Caco-2 (cell line): ENCODE measurements around the gene PNPLA7. TPM values are rescaled to one million over a fixed set of nuclear protein-coding genes. Genes with fewer than 3 reads are reported as not detected.

Experiments
- BruUV-seq: library from RNA; stranded (reverse); fragments of 400-500 nt; replicated peaks from 2 replicates; lab custom pipeline; 2021; lab: Mats Ljungman, UMichigan
- CTCF ChIA-PET: fragments of 300-600 bp; sonication (Branson Sonifier 250); formaldehyde crosslinking; loops from one replicate; lab custom pipeline; 2022; ENCODE audit warnings: antibody characterized with exemption; lab: Charles Lee
- POLR2A ChIA-PET: fragments of 300-600 bp; sonication (Branson Sonifier 250); formaldehyde crosslinking; loops from one replicate; lab custom pipeline; 2022; ENCODE audit warnings: antibody characterized with exemption; lab: Charles Lee
- DNase-seq, 2 experiments: peaks; one replicate each; pipeline versions ENCODE4 v3.0.0 to v3.0.0-alpha.2; 2020 to 2022
- H3K27me3 ChIP-seq: replicated peaks from 2 replicates; pipeline ENCODE4 v1.6.0; 2011; ENCODE audit warnings: low read length; ENCODE audit not compliant: control insufficient read depth, insufficient read depth
- H3K36me3 ChIP-seq: 2 replicates; pipeline ENCODE4 v1.5.1; 2011; ENCODE audit warnings: low read length; ENCODE audit not compliant: control insufficient read depth, insufficient read depth
- H3K4me1 ChIP-seq: fragments of 250-450 bp; sonication (Bioruptor Pico); 2 replicates; pipeline ENCODE4 v1.5.1; 2020; ENCODE audit warnings: mild to moderate bottlenecking
- H3K4me3 ChIP-seq: 2 replicates; pipeline ENCODE4 v1.5.1; 2011; ENCODE audit warnings: low read depth, mild to moderate bottlenecking, control low read depth, low read length
- H3K9me3 ChIP-seq: fragments of 250-450 bp; sonication (Bioruptor Pico); 2 replicates; pipeline ENCODE4 v1.5.1; 2020; ENCODE audit warnings: mild to moderate bottlenecking, moderate library complexity
- H3K27ac Mint-ChIP-seq: one replicate; pipeline ENCODE4 v1.8.0; 2022; ENCODE audit warnings: mixed read lengths; ENCODE audit not compliant: unreplicated experiment
- H3K27me3 Mint-ChIP-seq: one replicate; pipeline ENCODE4 v1.8.0; 2022; ENCODE audit warnings: mixed read lengths; ENCODE audit not compliant: insufficient read depth, unreplicated experiment
- H3K36me3 Mint-ChIP-seq: one replicate; pipeline ENCODE4 v1.8.0; 2022; ENCODE audit warnings: mild to moderate bottlenecking, mixed read lengths; ENCODE audit not compliant: insufficient read depth, unreplicated experiment
- H3K4me1 Mint-ChIP-seq: one replicate; pipeline ENCODE4 v1.8.0; 2022; ENCODE audit warnings: low read depth, mixed read lengths; ENCODE audit not compliant: unreplicated experiment
- H3K4me3 Mint-ChIP-seq: one replicate; pipeline ENCODE4 v1.8.0; 2022; ENCODE audit warnings: mild to moderate bottlenecking, moderate library complexity, mixed read lengths; ENCODE audit not compliant: unreplicated experiment
- H3K9me3 Mint-ChIP-seq: one replicate; pipeline ENCODE4 v1.8.0; 2022; ENCODE audit warnings: mixed read lengths; ENCODE audit not compliant: unreplicated experiment
- intact Hi-C: fragments of 100-400 bp; cut with micrococcal nuclease; formaldehyde crosslinking; loops from one replicate; pipeline ENCODE4 v1.10.0; 2022; ENCODE audit not compliant: unreplicated experiment
- total RNA-seq: library from RNA; stranded (reverse); gene quantifications from 2 replicates; pipeline ENCODE4 v1.2.3, GENCODE V29; 2022
- TF ChIP-seq, protein P1 (sequence below), 2 experiments: fragments of 200-600 bp in 1 of 2; IDR thresholded peaks; 1 replicate in 1 of 2; 2 replicates in 1 of 2; pipeline versions ENCODE4 v1.5.1 to v1.8.0; 2011 to 2022; ENCODE audit warnings: antibody characterized with exemption in 1 of 2, control low read depth in 1 of 2, inconsistent platforms in 1 of 2, low read depth in 1 of 2, low read length in 1 of 2, mild to moderate bottlenecking in 1 of 2, moderate library complexity in 1 of 2; ENCODE audit not compliant: insufficient read depth in 1 of 2, severe bottlenecking in 1 of 2, unreplicated experiment in 1 of 2

The PNPLA7 gene
- total RNA-seq, 1 experiment from 2014 or later, result 1.8 TPM

DNA sequence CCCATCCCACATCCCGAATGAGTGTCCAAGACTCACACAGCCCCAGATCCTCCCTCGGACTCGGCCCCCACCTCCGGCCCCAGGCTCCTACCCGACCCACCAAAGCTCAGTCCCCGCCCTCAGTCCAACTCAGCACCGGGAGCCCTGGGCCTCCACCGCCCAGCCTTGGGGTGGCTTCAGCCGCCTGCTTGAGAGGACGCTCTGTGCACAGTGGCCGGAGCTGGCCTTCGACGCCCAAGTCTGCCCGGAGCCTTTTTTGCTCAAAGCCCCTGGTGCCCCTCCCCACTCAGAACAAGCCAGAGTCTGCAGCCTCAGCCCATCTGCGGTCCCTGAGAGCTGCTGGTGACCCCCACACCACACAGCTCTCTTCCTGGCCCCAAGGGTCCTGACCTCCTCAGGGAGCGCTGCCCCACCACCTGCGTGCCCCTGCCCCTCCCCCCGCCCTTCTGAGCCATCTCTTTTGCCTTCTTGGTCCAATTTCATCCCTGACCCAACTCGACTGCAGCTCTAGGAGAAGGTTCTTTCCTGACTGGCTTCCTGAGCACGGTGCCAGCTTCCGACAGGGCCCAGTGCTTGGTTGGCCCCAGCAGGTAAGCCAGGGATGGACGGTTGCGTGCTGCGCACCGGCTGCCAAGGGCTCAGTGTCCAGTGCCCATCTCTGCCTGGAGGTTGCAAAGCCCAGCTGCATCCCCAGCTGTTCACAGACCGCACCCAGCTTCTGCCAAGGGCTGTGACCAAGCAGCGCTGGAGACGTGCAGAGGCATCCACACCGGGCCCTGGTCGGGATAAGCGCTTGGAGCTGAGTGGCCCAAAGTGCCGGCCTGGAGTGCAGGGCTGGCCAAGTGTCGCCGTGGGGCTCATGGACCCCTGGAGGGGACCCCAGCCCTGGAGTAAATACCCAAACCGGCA lies 63.4 kb downstream of the PNPLA7 start:
- H3K27me3 ChIP-seq, result no peaks in the 10 kb centered on the region; the same call in 1 of the 2 replicates
- H3K4me3 Mint-ChIP-seq, result no peak overlapping the region
- H3K27me3 Mint-ChIP-seq, result no peaks in the 10 kb centered on the region
- DNase-seq, result no peak
- ChIA-PET CTCF (no interaction called here), POLR2A (no interaction called here)
- no peak overlapping the region for H3K27ac Mint-ChIP-seq
- BruUV-seq, result no TSS peak
- peaks cover 7% of the 10 kb centered on the region for H3K4me1 Mint-ChIP-seq
- peaks cover 4% of the 10 kb centered on the region for H3K36me3 Mint-ChIP-seq
- H3K4me1 ChIP-seq, result no peaks in the 10 kb centered on the region
- TF ChIP-seq, protein P1, sequence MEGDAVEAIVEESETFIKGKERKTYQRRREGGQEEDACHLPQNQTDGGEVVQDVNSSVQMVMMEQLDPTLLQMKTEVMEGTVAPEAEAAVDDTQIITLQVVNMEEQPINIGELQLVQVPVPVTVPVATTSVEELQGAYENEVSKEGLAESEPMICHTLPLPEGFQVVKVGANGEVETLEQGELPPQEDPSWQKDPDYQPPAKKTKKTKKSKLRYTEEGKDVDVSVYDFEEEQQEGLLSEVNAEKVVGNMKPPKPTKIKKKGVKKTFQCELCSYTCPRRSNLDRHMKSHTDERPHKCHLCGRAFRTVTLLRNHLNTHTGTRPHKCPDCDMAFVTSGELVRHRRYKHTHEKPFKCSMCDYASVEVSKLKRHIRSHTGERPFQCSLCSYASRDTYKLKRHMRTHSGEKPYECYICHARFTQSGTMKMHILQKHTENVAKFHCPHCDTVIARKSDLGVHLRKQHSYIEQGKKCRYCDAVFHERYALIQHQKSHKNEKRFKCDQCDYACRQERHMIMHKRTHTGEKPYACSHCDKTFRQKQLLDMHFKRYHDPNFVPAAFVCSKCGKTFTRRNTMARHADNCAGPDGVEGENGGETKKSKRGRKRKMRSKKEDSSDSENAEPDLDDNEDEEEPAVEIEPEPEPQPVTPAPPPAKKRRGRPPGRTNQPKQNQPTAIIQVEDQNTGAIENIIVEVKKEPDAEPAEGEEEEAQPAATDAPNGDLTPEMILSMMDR (IDR thresholded peaks at IDR 0.05; ENCODE audit: insufficient read depth in 1 of 2, low read depth in 1 of 2, low read length in 1 of 2, severe bottlenecking in 1 of 2, unreplicated experiment in 1 of 2), result no peak
- intact Hi-C loops, result no loop called here
- H3K36me3 ChIP-seq, result no peaks in the 10 kb centered on the region
- no peaks in the 10 kb centered on the region for H3K9me3 ChIP-seq
- H3K4me3 ChIP-seq, result no peak overlapping the region
- H3K9me3 Mint-ChIP-seq, result no peaks in the 10 kb centered on the region

DNA sequence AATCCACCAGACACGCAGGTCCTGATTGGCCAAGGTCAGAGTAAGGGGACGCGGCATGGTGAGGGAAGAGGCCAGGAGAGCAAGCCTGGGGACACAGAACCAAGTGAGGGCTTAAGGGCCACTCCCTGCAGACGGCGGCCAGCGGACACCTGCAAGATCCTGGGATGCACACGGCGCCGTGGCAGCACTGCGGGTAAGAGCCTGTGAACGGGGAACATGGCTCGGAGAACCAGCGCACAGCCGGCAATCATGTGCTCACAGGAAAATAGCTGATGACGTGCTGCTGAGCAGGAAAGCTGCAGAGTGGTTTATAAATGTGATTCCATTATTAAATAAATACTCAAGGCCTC lies 64.1 kb downstream of the PNPLA7 start:
- Mint-ChIP-seq H3K27me3 (no peaks in the 10 kb centered on the region), H3K4me1 (peaks cover 4% of the 10 kb centered on the region), H3K4me3 (no peak overlapping the region), H3K36me3 (no peaks in the 10 kb centered on the region), H3K9me3 (no peaks in the 10 kb centered on the region), H3K27ac (no peak overlapping the region)
- no peak overlapping the region for H3K4me3 ChIP-seq
- intact Hi-C loops, result no loop called here
- BruUV-seq, result no TSS peak
- ChIA-PET POLR2A (no interaction called here), CTCF (no interaction called here)
- DNase-seq, result no peak
- TF ChIP-seq, protein P1 (IDR thresholded peaks at IDR 0.05; ENCODE audit: insufficient read depth in 1 of 2, low read depth in 1 of 2, low read length in 1 of 2, severe bottlenecking in 1 of 2, unreplicated experiment in 1 of 2), result no peak
- no peaks in the 10 kb centered on the region for H3K36me3 ChIP-seq
- H3K4me1 ChIP-seq, result no peaks in the 10 kb centered on the region
- no peaks in the 10 kb centered on the region for H3K9me3 ChIP-seq
- H3K27me3 ChIP-seq, result no peaks in the 10 kb centered on the region; the same call in 1 of the 2 replicates

DNA sequence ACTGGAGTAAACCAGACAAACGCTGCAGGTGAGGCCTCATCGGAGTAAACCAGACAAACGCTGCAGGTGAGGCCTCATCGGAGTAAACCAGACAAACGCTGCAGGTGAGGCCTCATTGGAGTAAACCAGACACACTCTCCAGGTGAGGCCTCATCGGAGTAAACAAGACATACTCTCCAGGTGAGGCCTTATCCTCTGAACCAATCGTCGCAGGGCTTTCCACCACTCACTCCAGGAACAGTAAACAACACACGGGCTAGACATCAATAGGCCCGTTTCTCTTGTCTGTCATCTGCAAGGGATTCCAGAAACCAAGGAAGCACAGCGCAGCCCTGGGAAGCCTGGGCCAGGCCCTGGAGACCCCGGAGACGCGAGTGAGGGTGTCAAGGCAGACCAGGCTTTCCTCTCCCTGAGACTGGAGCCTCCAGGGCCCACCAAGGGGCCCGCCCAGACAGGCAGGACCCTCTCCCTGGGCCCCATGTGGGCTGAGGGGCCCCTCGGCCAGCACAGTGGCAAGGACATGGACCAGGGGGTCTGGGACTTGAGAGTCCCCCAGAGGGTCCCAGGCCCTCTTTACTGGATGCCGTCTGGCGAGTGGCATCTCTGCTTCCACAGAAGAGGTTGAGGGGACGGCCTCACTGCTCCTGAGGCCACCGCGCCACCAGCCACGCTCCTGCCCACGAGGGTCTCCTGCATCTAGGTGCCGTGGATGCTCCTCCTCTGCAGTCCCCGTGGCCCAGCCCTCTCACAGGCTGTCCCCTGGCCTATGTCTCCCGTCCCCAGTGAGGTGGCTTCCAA lies 64.7 kb downstream of the PNPLA7 start:
- H3K27me3 Mint-ChIP-seq, result no peaks in the 10 kb centered on the region
- no peak overlapping the region for H3K27ac Mint-ChIP-seq
- ChIA-PET CTCF (no interaction called here), POLR2A (no interaction called here)
- H3K4me3 ChIP-seq, result no peak overlapping the region
- H3K36me3 ChIP-seq, result no peaks in the 10 kb centered on the region
- TF ChIP-seq, protein P1 (IDR thresholded peaks at IDR 0.05; ENCODE audit: insufficient read depth in 1 of 2, low read depth in 1 of 2, low read length in 1 of 2, severe bottlenecking in 1 of 2, unreplicated experiment in 1 of 2), result no peak
- no peaks in the 10 kb centered on the region; the same call in 1 of the 2 replicates for H3K27me3 ChIP-seq
- H3K36me3 Mint-ChIP-seq, result no peaks in the 10 kb centered on the region
- BruUV-seq, result no TSS peak
- no peak for DNase-seq
- intact Hi-C loops, result no loop called here
- no peaks in the 10 kb centered on the region for H3K4me1 ChIP-seq
- no peaks in the 10 kb centered on the region for H3K9me3 ChIP-seq
- H3K4me1 Mint-ChIP-seq, result no peaks in the 10 kb centered on the region
- no peaks in the 10 kb centered on the region for H3K9me3 Mint-ChIP-seq
- H3K4me3 Mint-ChIP-seq, result no peak overlapping the region
